GM12878 (cell line): ENCODE measurements around the gene DUSP22. TPM values are rescaled to one million over a fixed set of nuclear protein-coding genes. Genes with fewer than 3 reads are reported as not detected.
A peak's percentile ranks its signal among the peaks of the same experiment; 100 is the strongest.

Experiments used
- ATAC-seq: fragments of 200-7000 bp; cut with Tn5 transposase; 3 replicates; pipeline ENCODE4 v1.9.1; 2020; ENCODE audit warnings: mild to moderate bottlenecking, moderate library complexity
- BruUV-seq: library from RNA; stranded (reverse); fragments of 400-500 nt; replicated peaks from 2 replicates; lab custom pipeline; 2021; lab: Mats Ljungman, UMichigan
- CTCF ChIA-PET: fragments of 300-600 bp; sonication (Branson Sonifier 250); formaldehyde crosslinking; extraction: SDS; loops from one replicate; lab custom pipeline; 2021; ENCODE audit warnings: inconsistent platforms; lab: Yijun Ruan, JAX
- POLR2A ChIA-PET: fragments of 350-600 bp; formaldehyde crosslinking; extraction: SDS; loops from one replicate; lab custom pipeline; 2021; ENCODE audit warnings: inconsistent platforms; lab: Charles Lee
- RAD21 ChIA-PET: fragments of 300-600 bp; sonication (Branson Sonifier 250); formaldehyde crosslinking; loops from one replicate; lab custom pipeline; 2023; ENCODE audit warnings: antibody characterized with exemption; ENCODE audit not compliant: unreplicated experiment; lab: Charles Lee
- SMC1A ChIA-PET: fragments of 300-600 bp; sonication (Branson Sonifier 250); formaldehyde crosslinking; loops from one replicate; lab custom pipeline; 2023; ENCODE audit not compliant: unreplicated experiment, uncharacterized antibody; lab: Charles Lee
- DNase-seq: peaks from one replicate; pipeline ENCODE4 v3.0.0-alpha.2; 2011; ENCODE audit warnings: low read depth, low spot score
- FAIRE-seq: peaks from 3 replicates; lab custom pipeline; 2011; peaks lifted over from hg19 to GRCh38; lab: Jason Lieb, UNC
- H2AFZ ChIP-seq: 2 replicates; pipeline ENCODE4 v1.6.0; 2011; ENCODE audit warnings: low read depth, low read length, control low read depth; ENCODE audit not compliant: control insufficient read depth
- H3K27ac ChIP-seq: 2 replicates; pipeline ENCODE4 v1.5.1; 2011; ENCODE audit warnings: control low read depth; ENCODE audit not compliant: control insufficient read depth, insufficient read depth
- H3K27me3 ChIP-seq, 2 experiments: replicated peaks in 1 of 2; 2 replicates each; pipeline versions ENCODE4 v1.6.0 to v1.6.1; 2011; ENCODE audit warnings: low read length in 1 of 2; ENCODE audit not compliant: control insufficient read depth in 2 of 2, insufficient read depth in 2 of 2
- H3K36me3 ChIP-seq, 2 experiments: 2 replicates each; pipeline ENCODE4 v1.5.1; 2011; ENCODE audit warnings: low read length in 1 of 2; ENCODE audit not compliant: control insufficient read depth in 2 of 2, insufficient read depth in 2 of 2
- H3K4me1 ChIP-seq: 2 replicates; pipeline ENCODE4 v1.6.1; 2011; ENCODE audit warnings: mild to moderate bottlenecking, low read length, moderate library complexity, mixed read lengths; ENCODE audit not compliant: control insufficient read depth, insufficient read depth
- H3K4me2 ChIP-seq: 2 replicates; pipeline ENCODE4 v1.6.0; 2011; ENCODE audit warnings: control low read depth; ENCODE audit not compliant: control insufficient read depth, insufficient read depth
- H3K4me3 ChIP-seq: fragments of 200-600 bp; sonication (generic); 2 replicates; pipeline ENCODE4 v1.5.1; 2016
- H3K79me2 ChIP-seq: 2 replicates; pipeline ENCODE4 v1.6.0; 2011; ENCODE audit warnings: low read length; ENCODE audit not compliant: control insufficient read depth, insufficient read depth
- H3K9ac ChIP-seq: 2 replicates; pipeline ENCODE4 v1.8.0; 2011; ENCODE audit warnings: low read length, control low read depth, mixed read lengths; ENCODE audit not compliant: control insufficient read depth, insufficient read depth
- H3K9me3 ChIP-seq: replicated peaks from 3 replicates; pipeline ENCODE4 v1.5.1; 2011; ENCODE audit warnings: mild to moderate bottlenecking, low read length; ENCODE audit not compliant: control insufficient read depth, insufficient read depth
- H4K20me1 ChIP-seq: 2 replicates; pipeline ENCODE4 v1.6.0; 2011; ENCODE audit not compliant: control insufficient read depth, insufficient read depth
- ATF7 ChIP-seq: fragments of 450-650 bp; IDR thresholded peaks from 2 replicates; pipeline ENCODE4 v1.6.1; 2016; ENCODE audit warnings: low read depth, mild to moderate bottlenecking
- BHLHE40 ChIP-seq, 2 experiments: fragments of 450-650 bp in 1 of 2; IDR thresholded peaks; 2 replicates each; pipeline ENCODE4 v1.6.1; 2011 to 2017; ENCODE audit warnings: low read depth in 2 of 2, borderline replicate concordance in 1 of 2, improper control_type of control experiment in 1 of 2, low read length in 1 of 2, mild to moderate bottlenecking in 1 of 2
- CHD2 ChIP-seq: IDR thresholded peaks from 2 replicates; pipeline ENCODE4 v1.6.1; 2011; ENCODE audit warnings: low read depth, low read length, improper control_type of control experiment, borderline replicate concordance
- KAT2A ChIP-seq: conservative IDR thresholded peaks from 2 replicates; pipeline ENCODE4 v1.6.1; 2011; ENCODE audit warnings: low read depth, low read length; ENCODE audit not compliant: control insufficient read depth
- NR2F1 ChIP-seq: fragments of 450-650 bp; conservative IDR thresholded peaks from 2 replicates; pipeline ENCODE4 v1.6.1; 2017; ENCODE audit warnings: mild to moderate bottlenecking
- WRNIP1 ChIP-seq: IDR thresholded peaks from 2 replicates; pipeline ENCODE4 v1.6.1; 2011; ENCODE audit warnings: low read depth, low read length, improper control_type of control experiment, borderline replicate concordance
- WGBS: methylation state at CpG from one replicate; pipeline ENCODE4 v1.1.6; 2016; ENCODE audit warnings: low lambda C conversion rate; ENCODE audit not compliant: insufficient replicate concordance, insufficient coverage; ENCODE audit errors: missing lambda C conversion rate; 5-methylcytosine and 5-hydroxymethylcytosine counted together
- in situ Hi-C: fragments of 300-500 bp; cut with MboI; formaldehyde crosslinking; loops from 9 replicates; pipeline ENCODE4 v1.14.3; 2018; ENCODE audit warnings: mixed read lengths
- intact Hi-C: fragments of 100-400 bp; cut with micrococcal nuclease; formaldehyde crosslinking; loops from one replicate; pipeline ENCODE4 v1.14.2; 2022; ENCODE audit not compliant: unreplicated experiment
- polyA plus RNA-seq, 11 experiments: library from polyadenylated mRNA; depleted of rRNA in 4 of 11; unstranded in 6 of 11; stranded (reverse) in 5 of 11; fragments of >200 nt; fragmentation: Nextera tagmentation in 4 of 11; fragmentation: Illumina TruSeq in 1 of 11; extraction: Ambion mirVana in 4 of 11; extraction: Trizol in 1 of 11; gene quantifications; 1 replicate in 1 of 11; 2 replicates in 10 of 11; pipeline versions ENCODE4 v1.2.1 to v1.2.3, GENCODE V29; 2011 to 2016; ENCODE audit warnings: inconsistent platforms in 2 of 11, missing spikeins in 2 of 11, low read depth in 1 of 11
- total RNA-seq, 4 experiments: library from RNA; depleted of rRNA in 3 of 4; stranded (reverse); fragments of >200 nt in 3 of 4; fragmentation: Illumina TruSeq in 1 of 4; extraction: Trizol in 1 of 4; gene quantifications; 2 replicates each; pipeline versions ENCODE4 v1.2.1 to v1.2.3, GENCODE V29; 2013 to 2021
- TF ChIP-seq, protein P1 (sequence below): fragments of 450-650 bp; IDR thresholded peaks from 2 replicates; pipeline ENCODE4 v1.6.1; 2014; ENCODE audit warnings: mild to moderate bottlenecking

Gene DUSP22
- total and polyA plus RNA-seq, 10 of the 15 experiments (the other 5 are each of a cell fraction or from before 2014, with no cell fraction given) = 78.9 to 156 (median 107) TPM

DNA sequence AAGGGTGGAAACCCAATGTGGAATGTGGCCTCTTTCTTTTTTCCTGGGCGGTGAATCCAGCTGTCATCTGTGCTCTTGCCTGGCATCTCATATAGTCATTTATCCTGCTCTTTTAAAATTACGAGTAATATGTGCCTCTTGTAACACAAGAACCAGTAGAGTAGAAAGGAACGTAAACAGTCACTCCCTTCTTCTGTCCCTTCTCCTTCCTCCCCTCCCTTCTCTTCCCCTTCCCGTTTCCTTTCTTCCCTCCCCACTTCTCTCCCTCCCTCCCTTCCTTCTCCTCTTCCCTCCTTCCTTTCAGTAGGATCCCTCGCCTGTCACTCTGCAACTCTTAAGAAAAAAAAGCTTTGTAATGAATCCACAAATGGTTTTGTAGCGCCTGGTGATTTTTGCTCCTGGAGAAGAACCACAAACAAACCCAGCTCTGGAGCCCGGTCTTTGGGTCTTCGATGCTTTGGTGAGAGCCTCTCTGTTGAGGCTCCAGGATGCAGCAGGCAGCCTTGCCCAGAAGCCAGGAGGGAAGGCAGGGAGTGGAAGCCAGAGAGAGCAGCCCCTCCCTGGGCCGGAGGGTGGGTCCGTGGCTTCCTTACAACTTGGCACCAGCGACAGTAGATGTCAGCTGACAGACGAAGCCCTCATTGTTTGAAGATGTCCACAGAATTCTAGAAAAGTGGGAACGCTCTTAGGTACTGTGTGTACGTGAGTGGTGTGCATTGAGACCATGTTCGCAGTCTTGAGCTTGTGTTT, 15.0 kb downstream of the DUSP22 start:
- Histone ChIP-seq H4K20me1 (no peaks in the 10 kb centered on the region), H3K9me3 (no peaks in the 10 kb centered on the region), H3K79me2 (peaks cover 79% of the 10 kb centered on the region), H3K4me1 (peaks cover 89% of the 10 kb centered on the region), H3K27me3 (no peaks in the 10 kb centered on the region), H3K4me3 (no peak overlapping the region), H3K36me3 (peaks cover 24 to 36% of the 10 kb centered on the region in 2 experiments), H2AFZ (no peak overlapping the region), H3K9ac (peak overlapping the region; percentile 55; the same call in 1 of the 2 replicates), H3K4me2 (peak overlapping the region; percentile 89), H3K27ac (peak overlapping the region; percentile 100)
- ChIA-PET POLR2A (interaction anchor here (0.9 to 7.2 kb wide), 13 partner anchors 9 to 92 kb away, joined by 3 to 227 read pairs (median 31); partner anchors contain the start of gene DUSP22), SMC1A (interaction anchor here (1.1 to 14.6 kb wide), 17 partner anchors 9 to 89 kb away, joined by 4 to 221 read pairs (median 31); partner anchors contain the start of gene DUSP22), RAD21 (interaction anchor here (0.6 to 7.2 kb wide), 17 partner anchors 9 to 91 kb away, joined by 3 to 235 read pairs (median 27); partner anchors contain the start of gene DUSP22), CTCF (interaction anchor here (1.2 to 7.3 kb wide), 10 partner anchors 10 to 80 kb away, joined by 3 to 94 read pairs (median 10); no protein-coding TSS in a partner anchor)
- no peak for ATAC-seq
- no TSS peak for BruUV-seq
- FAIRE-seq = no peak
- WGBS = 73% methylated on average over 15 of the region's 15 CpGs
- TF ChIP-seq, protein P1, sequence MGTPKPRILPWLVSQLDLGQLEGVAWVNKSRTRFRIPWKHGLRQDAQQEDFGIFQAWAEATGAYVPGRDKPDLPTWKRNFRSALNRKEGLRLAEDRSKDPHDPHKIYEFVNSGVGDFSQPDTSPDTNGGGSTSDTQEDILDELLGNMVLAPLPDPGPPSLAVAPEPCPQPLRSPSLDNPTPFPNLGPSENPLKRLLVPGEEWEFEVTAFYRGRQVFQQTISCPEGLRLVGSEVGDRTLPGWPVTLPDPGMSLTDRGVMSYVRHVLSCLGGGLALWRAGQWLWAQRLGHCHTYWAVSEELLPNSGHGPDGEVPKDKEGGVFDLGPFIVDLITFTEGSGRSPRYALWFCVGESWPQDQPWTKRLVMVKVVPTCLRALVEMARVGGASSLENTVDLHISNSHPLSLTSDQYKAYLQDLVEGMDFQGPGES = no peak
- 0 out of 2 replicates have a peak, but pooled peaks have one; percentile 51 for TF ChIP-seq WRNIP1
- DNase-seq = no peak
- intact Hi-C loops = no loop called here
- in situ Hi-C loops = no loop called here

DNA sequence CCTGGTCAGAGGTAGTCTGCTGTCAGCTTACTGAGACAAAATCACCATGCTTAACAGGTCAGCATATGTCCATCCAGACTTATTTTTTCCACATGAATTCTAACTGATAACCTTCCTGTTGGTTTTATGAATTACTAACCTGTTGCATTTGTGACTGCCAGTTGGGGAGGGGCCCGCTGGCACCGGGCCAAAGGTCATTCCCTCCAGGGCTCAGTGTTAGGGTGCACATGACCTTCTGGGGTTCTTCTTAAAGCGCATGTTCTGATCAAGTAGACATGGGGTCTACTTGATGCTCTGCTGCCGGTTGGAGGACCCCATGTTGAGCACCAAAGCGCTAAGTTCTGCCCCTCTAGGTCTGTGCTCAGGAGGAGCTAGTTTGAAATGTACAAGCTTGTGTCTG, 15.6 kb downstream of the DUSP22 start:
- 85% methylated on average over 5 of the region's 5 CpGs for WGBS
- peaks cover 76% of the 10 kb centered on the region for H3K79me2 ChIP-seq
- TF ChIP-seq ATF7 (no peak), CHD2 (no peak), BHLHE40 (IDR thresholded peaks at IDR 0.05; ENCODE audit: borderline replicate concordance in 1 of 2, low read depth in 2 of 2, low read length in 1 of 2) (no peak), NR2F1 (peak; percentile 41; the same call in 1 of the 2 replicates), KAT2A (no peak)
- ATAC-seq = no peak
- no peak overlapping the region for H2AFZ ChIP-seq
- H3K36me3 ChIP-seq = peaks cover 21 to 36% of the 10 kb centered on the region in 2 experiments
- in situ Hi-C loops = no loop called here
- FAIRE-seq = no peak
- no peak overlapping the region for H3K4me3 ChIP-seq
- peaks cover 92% of the 10 kb centered on the region for H3K4me1 ChIP-seq
- intact Hi-C loops = no loop called here
- H4K20me1 ChIP-seq = no peaks in the 10 kb centered on the region
- ChIA-PET SMC1A (interaction anchor here (1.1 to 14.6 kb wide), 17 partner anchors 9 to 127 kb away, joined by 3 to 221 read pairs (median 10); partner anchors contain the start of gene DUSP22), RAD21 (interaction anchor here (0.6 to 7.2 kb wide), 12 partner anchors 9 to 92 kb away, joined by 3 to 235 read pairs (median 42); partner anchors contain the start of gene DUSP22), POLR2A (interaction anchor here (1.2 to 7.2 kb wide), 10 partner anchors 10 to 81 kb away, joined by 5 to 227 read pairs (median 36); partner anchors contain the start of gene DUSP22), CTCF (interaction anchor here (1.2 to 7.3 kb wide), 9 partner anchors 9 to 80 kb away, joined by 5 to 94 read pairs (median 10); no protein-coding TSS in a partner anchor)
- H3K9ac ChIP-seq = no peak overlapping the region
- no peak overlapping the region for H3K4me2 ChIP-seq
- no peak for DNase-seq
- no peaks in the 10 kb centered on the region for H3K9me3 ChIP-seq
- no TSS peak for BruUV-seq
- H3K27ac ChIP-seq = peak overlapping the region; percentile 100
- no peaks in the 10 kb centered on the region for H3K27me3 ChIP-seq
